GM20000 (cell line): Measurements from ENCODE around the gene GPR180.

Source experiments
- DNase-seq: peaks from one replicate; pipeline ENCODE4 v3.0.0; 2012; ENCODE audit warnings: low spot score
- CTCF ChIP-seq: IDR thresholded peaks from 2 replicates; pipeline ENCODE4 v1.5.1; 2012; ENCODE audit warnings: mild to moderate bottlenecking, control low read depth; ENCODE audit errors: extremely low read depth, missing control alignments

The GPR180 gene

GRCh38 chr13:94559222-94559795 is 42.3 kb upstream of the GPR180 start:
- DNase-seq: no peak
- no peak for TF ChIP-seq CTCF

- no peak for DNase-seq
- TF ChIP-seq CTCF: no peak
Observed at GRCh38 chr13:94560116-94560515, 41.5 kb upstream of the GPR180 start.

- TF ChIP-seq CTCF: no peak
- DNase-seq: no peak
Observed at GRCh38 chr13:94561126-94561525, 40.5 kb upstream of the GPR180 start.

GRCh38 chr13:94567581-94567980 is 34.1 kb upstream of the GPR180 start:
- DNase-seq: no peak
- TF ChIP-seq CTCF: no peak

GRCh38 chr13:94568443-94568842 is 33.2 kb upstream of the GPR180 start:
- DNase-seq: no peak
- no peak for TF ChIP-seq CTCF

- TF ChIP-seq CTCF: no peak
- no peak for DNase-seq
Observed at GRCh38 chr13:94569615-94570014, 32.0 kb upstream of the GPR180 start.

- no peak for DNase-seq
- TF ChIP-seq CTCF: no peak
Observed at GRCh38 chr13:94579063-94579462, 22.6 kb upstream of the GPR180 start.
